ENCODE results near the gene S100A9. TPM values are rescaled to one million over a fixed set of nuclear protein-coding genes. Genes with fewer than 3 reads are reported as not detected.
A peak's percentile ranks its signal among the peaks of the same experiment; 100 is the strongest.

S100A9 gene
- total RNA-seq, result 10 to 100 TPM in 3 of 4 donors, 1 to 10 TPM in 1; 6.8 to 96.6 (median 17.6) TPM

DNA sequence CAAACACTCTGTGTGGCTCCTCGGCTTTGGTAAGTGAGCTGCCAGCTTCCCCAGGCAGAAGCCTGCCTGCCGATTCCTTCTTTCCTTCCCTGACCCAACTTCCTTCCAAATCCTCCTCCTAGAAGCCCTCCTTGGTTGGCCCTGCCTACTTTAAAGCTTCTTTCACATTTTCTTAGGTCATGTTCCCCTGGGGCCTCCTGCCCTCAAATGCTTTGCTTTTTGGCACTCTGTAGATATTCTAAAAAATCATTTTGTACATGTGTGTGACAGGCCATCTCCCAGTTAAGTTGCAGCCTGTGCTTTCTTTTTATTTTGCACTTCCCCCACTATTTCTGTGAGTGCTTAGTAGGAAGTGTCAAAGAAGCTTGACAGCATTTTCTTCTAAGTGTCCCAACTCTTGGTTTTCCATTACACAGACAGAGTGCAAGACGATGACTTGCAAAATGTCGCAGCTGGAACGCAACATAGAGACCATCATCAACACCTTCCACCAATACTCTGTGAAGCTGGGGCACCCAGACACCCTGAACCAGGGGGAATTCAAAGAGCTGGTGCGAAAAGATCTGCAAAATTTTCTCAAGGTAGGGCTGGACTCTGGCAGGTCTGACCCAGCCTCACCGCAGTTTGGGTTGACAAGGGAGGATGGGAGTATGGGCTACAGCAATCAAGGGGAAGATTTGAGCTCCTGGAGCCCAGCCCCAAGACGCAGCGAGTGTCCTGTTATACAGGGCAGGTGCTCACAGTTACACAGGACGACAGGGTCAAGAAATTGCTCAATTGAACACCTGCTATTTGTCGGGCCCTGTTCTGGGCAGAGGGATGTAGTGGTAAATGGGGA is at the start of gene S100A9:
S100A9 (plus strand) TSS at position 2 of the 838 bp plus-strand sequence; CDS start at position 432, 430 bp downstream.
- no peaks in the 10 kb centered on the region for H3K9me3 ChIP-seq
- H3K27ac ChIP-seq, result no peak within 1 kb of the TSS
- H3K27me3 ChIP-seq, result no peaks in the 10 kb centered on the region
- TF ChIP-seq, protein P1, sequence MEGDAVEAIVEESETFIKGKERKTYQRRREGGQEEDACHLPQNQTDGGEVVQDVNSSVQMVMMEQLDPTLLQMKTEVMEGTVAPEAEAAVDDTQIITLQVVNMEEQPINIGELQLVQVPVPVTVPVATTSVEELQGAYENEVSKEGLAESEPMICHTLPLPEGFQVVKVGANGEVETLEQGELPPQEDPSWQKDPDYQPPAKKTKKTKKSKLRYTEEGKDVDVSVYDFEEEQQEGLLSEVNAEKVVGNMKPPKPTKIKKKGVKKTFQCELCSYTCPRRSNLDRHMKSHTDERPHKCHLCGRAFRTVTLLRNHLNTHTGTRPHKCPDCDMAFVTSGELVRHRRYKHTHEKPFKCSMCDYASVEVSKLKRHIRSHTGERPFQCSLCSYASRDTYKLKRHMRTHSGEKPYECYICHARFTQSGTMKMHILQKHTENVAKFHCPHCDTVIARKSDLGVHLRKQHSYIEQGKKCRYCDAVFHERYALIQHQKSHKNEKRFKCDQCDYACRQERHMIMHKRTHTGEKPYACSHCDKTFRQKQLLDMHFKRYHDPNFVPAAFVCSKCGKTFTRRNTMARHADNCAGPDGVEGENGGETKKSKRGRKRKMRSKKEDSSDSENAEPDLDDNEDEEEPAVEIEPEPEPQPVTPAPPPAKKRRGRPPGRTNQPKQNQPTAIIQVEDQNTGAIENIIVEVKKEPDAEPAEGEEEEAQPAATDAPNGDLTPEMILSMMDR (IDR thresholded peaks at IDR 0.05), result no peak
- DNase-seq, result no peak
- H3K4me1 ChIP-seq, result no peaks in the 10 kb centered on the region
- H3K4me3 ChIP-seq, result no peak within 1 kb of the TSS
- H3K36me3 ChIP-seq, result no peaks in the 10 kb centered on the region

DNA sequence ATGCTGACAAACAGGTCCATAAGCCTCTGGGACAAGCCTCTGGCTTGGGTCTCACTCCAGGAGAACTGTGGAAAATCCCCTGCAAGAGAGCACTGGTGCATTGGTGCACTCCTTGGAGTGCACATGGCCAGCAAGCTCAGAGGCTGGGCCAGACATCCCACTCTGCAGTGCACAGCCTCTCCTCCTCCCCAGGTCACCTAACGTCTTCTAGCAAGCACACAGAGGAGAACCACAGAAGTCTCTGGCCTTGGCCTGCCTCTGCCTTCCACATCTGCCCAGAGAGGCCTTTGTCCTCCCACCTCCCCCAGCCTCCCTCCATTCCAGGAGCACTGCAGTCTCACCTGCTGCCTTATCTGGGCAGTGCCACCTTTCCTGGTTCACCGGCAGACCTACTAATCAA is 49.1 kb upstream of the S100A9 start:
- Histone ChIP-seq H3K27me3 (no peaks in the 10 kb centered on the region), H3K36me3 (no peaks in the 10 kb centered on the region), H3K4me1 (no peaks in the 10 kb centered on the region), H3K4me3 (no peak overlapping the region), H3K27ac (no peak overlapping the region), H3K9me3 (no peaks in the 10 kb centered on the region)
- DNase-seq, result no peak
- TF ChIP-seq, protein P1 (IDR thresholded peaks at IDR 0.05), result no peak
- no peak for TF ChIP-seq POLR2A (IDR thresholded peaks at IDR 0.05)

DNA sequence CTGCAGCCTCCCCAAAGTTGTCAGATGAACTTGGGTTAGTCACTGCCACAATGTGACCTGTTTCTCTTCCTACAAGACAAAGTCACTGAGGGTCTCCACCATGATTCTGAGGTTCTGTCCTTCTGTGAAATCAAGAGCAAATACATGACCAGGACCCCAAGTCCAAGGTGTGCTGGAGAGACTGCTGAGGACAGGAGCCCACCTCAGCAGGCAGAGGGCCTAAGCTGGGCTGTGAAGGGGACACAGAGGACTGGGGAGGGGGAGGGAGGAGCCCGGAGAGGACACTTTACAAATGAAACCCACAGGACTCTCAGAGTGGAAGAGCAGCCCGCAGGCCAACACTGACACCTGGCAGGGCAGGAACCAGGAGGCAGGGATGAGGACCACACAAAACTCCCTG is 48.2 kb upstream of the S100A9 start:
- Histone ChIP-seq H3K4me1 (no peaks in the 10 kb centered on the region), H3K9me3 (no peaks in the 10 kb centered on the region), H3K27me3 (no peaks in the 10 kb centered on the region), H3K4me3 (no peak overlapping the region), H3K27ac (no peak overlapping the region), H3K36me3 (no peaks in the 10 kb centered on the region)
- TF ChIP-seq, protein P1 (IDR thresholded peaks at IDR 0.05), result no peak
- TF ChIP-seq POLR2A (IDR thresholded peaks at IDR 0.05), result no peak
- no peak for DNase-seq

DNA sequence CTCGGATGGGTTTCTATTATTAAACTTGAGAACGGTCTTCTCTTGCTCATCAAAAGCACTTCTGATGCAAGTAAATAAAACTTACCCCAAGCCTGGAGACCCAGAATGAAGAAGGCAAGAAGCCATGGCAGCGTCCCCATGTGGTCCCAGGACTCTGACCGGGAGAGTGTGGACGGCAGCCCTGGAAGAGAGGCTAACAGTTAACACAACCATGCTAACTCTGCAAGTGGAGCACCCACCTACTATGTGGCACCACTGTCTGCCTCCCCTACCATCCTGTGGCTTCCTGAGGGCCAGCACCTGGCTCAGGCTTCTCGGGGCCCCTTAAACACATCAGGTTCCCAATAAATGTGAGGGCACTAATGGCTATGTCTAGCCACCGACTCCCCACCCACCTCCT is 47.1 kb upstream of the S100A9 start:
- Histone ChIP-seq H3K27ac (no peak overlapping the region), H3K9me3 (no peaks in the 10 kb centered on the region), H3K36me3 (no peaks in the 10 kb centered on the region), H3K27me3 (no peaks in the 10 kb centered on the region), H3K4me3 (no peak overlapping the region), H3K4me1 (no peaks in the 10 kb centered on the region)
- DNase-seq, result no peak
- TF ChIP-seq, protein P1 (IDR thresholded peaks at IDR 0.05), result no peak

DNA sequence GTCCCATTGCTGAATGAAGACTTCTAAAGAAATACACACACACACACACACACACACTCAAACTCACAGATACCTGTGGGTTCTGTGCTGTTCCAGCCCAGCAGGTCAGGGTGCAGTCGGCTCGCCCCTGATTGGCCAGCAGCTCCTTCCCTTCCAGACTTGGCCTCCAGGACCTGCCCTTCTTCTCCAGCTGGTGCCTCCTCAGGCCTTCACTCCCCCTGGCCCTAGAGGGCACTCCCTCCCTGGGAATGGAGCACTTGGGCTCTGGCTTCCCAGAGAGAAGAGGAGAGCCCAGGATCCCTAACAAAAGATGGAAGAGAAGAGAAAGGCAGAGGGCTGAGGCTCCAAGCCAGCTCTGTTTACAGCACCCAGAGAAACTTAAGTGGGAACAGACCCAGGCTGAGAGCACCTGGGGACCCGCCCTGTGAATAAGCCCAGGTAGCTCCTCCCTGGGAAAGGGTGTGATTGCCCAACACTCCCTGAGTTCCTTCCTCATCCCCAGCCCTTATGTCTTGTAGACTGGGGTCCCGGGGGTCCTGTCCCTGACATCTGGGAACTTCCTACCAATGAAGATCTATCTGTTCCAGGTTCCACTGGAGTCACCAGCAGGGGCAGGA is 45.0 kb upstream of the S100A9 start, which contains the start of gene PGLYRP3:
PGLYRP3 (minus strand) TSS at position 383 of the 617 bp plus-strand sequence. CDS start 2,287 bp downstream, outside the sequence.
- DNase-seq, result no peak
- H3K36me3 ChIP-seq, result no peaks in the 10 kb centered on the region
- TF ChIP-seq POLR2A (IDR thresholded peaks at IDR 0.05), result no peak
- TF ChIP-seq, protein P1 (IDR thresholded peaks at IDR 0.05), result peak in 1 of 6 experiments; percentile 5

More for the DNA sequence above, 45.0 kb upstream of the S100A9 start, which contains the start of gene PGLYRP3:
- H3K4me1 ChIP-seq, result no peaks in the 10 kb centered on the region
- no peak within 1 kb of the TSS for H3K4me3 ChIP-seq
- no peak within 1 kb of the TSS for H3K27ac ChIP-seq
- no peaks in the 10 kb centered on the region for H3K27me3 ChIP-seq
- H3K9me3 ChIP-seq, result no peaks in the 10 kb centered on the region
